BJ (cell line): ENCODE results near the gene SORBS1. TPM values are rescaled to one million over a fixed set of nuclear protein-coding genes. Genes with fewer than 3 reads are reported as not detected.

ENCODE experiments used
- CTCF ChIA-PET: fragments of 350-600 bp; formaldehyde crosslinking; extraction: SDS; loops from one replicate; lab custom pipeline; 2021; ENCODE audit warnings: antibody characterized with exemption, inconsistent platforms; lab: Yijun Ruan, JAX
- POLR2A ChIA-PET: fragments of 300-600 bp; sonication (Branson Sonifier 250); formaldehyde crosslinking; extraction: SDS; loops from one replicate; lab custom pipeline; 2021; ENCODE audit warnings: antibody characterized with exemption; lab: Charles Lee
- DNase-seq: peaks from one replicate; pipeline ENCODE4 v3.0.0-alpha.2; 2011; ENCODE audit warnings: low read depth
- H3K27me3 ChIP-seq: 2 replicates; pipeline ENCODE4 v1.6.0; 2011; ENCODE audit warnings: low read length; ENCODE audit not compliant: control insufficient read depth, insufficient read depth
- H3K36me3 ChIP-seq: 2 replicates; pipeline ENCODE4 v1.5.1; 2011; ENCODE audit warnings: low read length; ENCODE audit not compliant: control insufficient read depth, insufficient read depth
- H3K4me3 ChIP-seq: 2 replicates; pipeline ENCODE4 v1.5.1; 2011; ENCODE audit warnings: low read depth, mild to moderate bottlenecking, control low read depth, low read length
- CTCF ChIP-seq: IDR thresholded peaks from 2 replicates; pipeline ENCODE4 v1.5.1; 2011; ENCODE audit warnings: low read depth, mild to moderate bottlenecking, control low read depth, inconsistent platforms, low read length, moderate library complexity; ENCODE audit not compliant: insufficient read depth
- polyA plus RNA-seq: library from polyadenylated mRNA; depleted of rRNA; stranded (reverse); fragments of >200 nt; gene quantifications from 2 replicates; pipeline ENCODE4 v1.2.3, GENCODE V29; 2011

Gene SORBS1
- polyA plus RNA-seq, 1 experiment: 1.8 TPM

- DNase-seq: no peak
- ChIA-PET CTCF (interaction anchor here (1.2 kb wide), 1 partner anchor 126 kb away, joined by 3 read pairs; no protein-coding TSS in a partner anchor), POLR2A (no interaction called here)
- Histone ChIP-seq H3K4me3 (no peak overlapping the region), H3K36me3 (no peaks in the 10 kb centered on the region), H3K27me3 (peaks cover 4% of the 10 kb centered on the region)
- no peak for TF ChIP-seq CTCF
Measured at GRCh38 chr10:95556994-95557767, 4.0 kb downstream of the SORBS1 start.

GRCh38 chr10:95553674-95554073 lies 7.5 kb downstream of the SORBS1 start:
- CTCF ChIA-PET: no interaction called here
- no peak for DNase-seq
- Histone ChIP-seq H3K36me3 (no peaks in the 10 kb centered on the region), H3K4me3 (no peak overlapping the region), H3K27me3 (no peaks in the 10 kb centered on the region; the same call in 1 of the 2 replicates)
- POLR2A ChIA-PET: no interaction called here
- TF ChIP-seq CTCF: no peak

- no peak for DNase-seq
- Histone ChIP-seq H3K4me3 (no peak overlapping the region), H3K36me3 (no peaks in the 10 kb centered on the region), H3K27me3 (no peaks in the 10 kb centered on the region; the same call in 1 of the 2 replicates)
- POLR2A ChIA-PET: no interaction called here
- CTCF ChIA-PET: no interaction called here
- TF ChIP-seq CTCF: no peak
Measured at GRCh38 chr10:95552679-95553342, 8.4 kb downstream of the SORBS1 start.

GRCh38 chr10:95550073-95550672 lies 11.0 kb downstream of the SORBS1 start:
- no peak for TF ChIP-seq CTCF
- Histone ChIP-seq H3K27me3 (no peaks in the 10 kb centered on the region), H3K4me3 (no peak overlapping the region), H3K36me3 (no peaks in the 10 kb centered on the region)
- ChIA-PET POLR2A (no interaction called here), CTCF (no interaction called here)
- no peak for DNase-seq

- DNase-seq: no peak
- H3K36me3 ChIP-seq: no peaks in the 10 kb centered on the region
- CTCF ChIA-PET: no interaction called here
- no peaks in the 10 kb centered on the region for H3K27me3 ChIP-seq
- TF ChIP-seq CTCF: no peak
- no peak overlapping the region for H3K4me3 ChIP-seq
- POLR2A ChIA-PET: no interaction called here
Measured at GRCh38 chr10:95547791-95548435, 13.3 kb downstream of the SORBS1 start.
